Raji (cell line): ENCODE measurements around the gene CROCC2.

Source experiments
- POLR2A ChIP-seq: IDR thresholded peaks from 2 replicates; pipeline ENCODE4 v1.6.1; 2011; ENCODE audit warnings: low read depth, low read length, control low read depth; ENCODE audit not compliant: insufficient read depth

Gene CROCC2

GRCh38 chr2:240886023-240886565 lies 20.0 kb upstream of the CROCC2 start:
- no peak for TF ChIP-seq POLR2A

DNA sequence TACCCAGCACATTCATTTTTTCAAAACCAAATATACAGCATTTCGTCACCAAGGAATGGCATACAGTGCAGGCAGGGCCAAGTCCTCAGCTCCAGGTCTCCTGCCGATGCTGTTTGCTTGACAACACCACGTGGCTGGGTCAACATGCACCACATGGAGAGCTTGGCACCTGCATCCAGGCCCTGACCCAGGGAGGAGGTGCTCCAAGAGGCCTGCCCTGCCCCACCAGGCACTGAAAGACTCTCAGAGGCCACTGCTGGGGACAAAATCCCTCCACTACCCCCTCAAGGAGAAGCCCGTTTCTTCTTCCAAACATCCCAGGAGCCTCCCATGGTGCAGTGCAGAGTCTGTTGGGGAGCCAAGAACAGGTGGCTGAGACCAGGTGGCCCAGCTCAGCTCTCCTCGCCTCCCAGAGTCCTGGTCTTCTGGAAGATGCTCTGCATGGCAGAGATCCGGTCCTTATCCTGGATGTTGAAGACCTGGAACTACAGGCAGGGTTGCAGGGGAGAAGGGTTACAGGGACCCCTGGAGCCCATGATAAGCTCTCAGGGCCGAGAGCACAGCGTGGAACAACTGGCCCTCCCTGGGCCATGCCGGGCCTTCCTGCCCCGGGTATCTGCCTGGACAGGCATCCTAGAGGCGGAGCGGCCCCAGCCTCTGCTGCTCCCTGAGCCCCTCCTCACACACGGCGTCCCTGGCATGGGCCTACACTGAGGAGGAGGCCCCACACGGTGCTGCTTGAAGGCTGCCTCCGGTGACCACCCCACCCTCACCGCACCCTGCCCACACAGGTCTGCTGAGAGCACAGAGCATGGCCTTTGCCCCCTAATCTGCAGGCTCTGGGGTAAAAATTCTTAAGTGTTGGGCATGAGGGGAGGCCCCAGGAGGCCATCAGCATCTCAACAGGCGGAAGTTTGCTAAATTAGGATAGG lies 19.2 kb upstream of the CROCC2 start:
- TF ChIP-seq POLR2A, result no peak

GRCh38 chr2:240887631-240888030 lies 18.5 kb upstream of the CROCC2 start:
- no peak for TF ChIP-seq POLR2A

DNA sequence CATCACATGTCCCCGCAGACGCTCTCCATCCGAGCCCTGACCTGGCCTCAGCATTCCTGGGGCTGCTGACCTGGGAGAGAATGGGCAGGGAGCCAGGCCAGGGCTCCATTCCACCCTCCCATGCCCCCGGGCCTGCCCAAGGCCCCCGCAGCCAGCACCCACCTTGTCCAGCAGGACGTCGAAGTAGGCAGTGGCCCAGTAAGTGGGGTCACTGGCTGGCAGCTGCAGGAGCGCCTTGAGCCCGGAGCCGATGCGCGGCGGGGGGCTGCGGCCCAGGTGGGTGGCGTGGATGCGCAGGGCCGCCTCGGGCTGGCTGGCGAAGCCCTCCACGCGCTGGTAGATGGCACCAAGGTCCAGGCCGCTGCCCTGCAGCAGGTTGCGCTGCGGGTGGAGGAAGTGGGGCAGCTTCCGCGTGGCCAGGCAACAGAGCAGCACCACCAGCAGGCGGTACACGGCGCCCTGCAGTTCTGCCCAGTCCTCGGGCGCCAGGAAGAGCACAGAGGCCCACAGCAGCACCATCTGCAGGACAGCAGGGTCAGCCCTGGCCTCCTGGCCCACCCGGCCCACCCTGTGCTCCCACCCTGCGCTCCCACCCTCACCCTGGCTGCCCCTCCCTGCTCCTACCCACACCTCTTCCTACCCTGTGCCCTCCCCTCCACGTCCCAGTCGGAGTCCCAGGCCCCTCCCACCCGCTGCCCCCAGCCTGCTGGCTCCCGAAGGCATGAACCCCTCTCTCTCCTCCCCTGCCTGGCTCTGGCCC lies 17.8 kb upstream of the CROCC2 start:
- TF ChIP-seq POLR2A, result no peak

DNA sequence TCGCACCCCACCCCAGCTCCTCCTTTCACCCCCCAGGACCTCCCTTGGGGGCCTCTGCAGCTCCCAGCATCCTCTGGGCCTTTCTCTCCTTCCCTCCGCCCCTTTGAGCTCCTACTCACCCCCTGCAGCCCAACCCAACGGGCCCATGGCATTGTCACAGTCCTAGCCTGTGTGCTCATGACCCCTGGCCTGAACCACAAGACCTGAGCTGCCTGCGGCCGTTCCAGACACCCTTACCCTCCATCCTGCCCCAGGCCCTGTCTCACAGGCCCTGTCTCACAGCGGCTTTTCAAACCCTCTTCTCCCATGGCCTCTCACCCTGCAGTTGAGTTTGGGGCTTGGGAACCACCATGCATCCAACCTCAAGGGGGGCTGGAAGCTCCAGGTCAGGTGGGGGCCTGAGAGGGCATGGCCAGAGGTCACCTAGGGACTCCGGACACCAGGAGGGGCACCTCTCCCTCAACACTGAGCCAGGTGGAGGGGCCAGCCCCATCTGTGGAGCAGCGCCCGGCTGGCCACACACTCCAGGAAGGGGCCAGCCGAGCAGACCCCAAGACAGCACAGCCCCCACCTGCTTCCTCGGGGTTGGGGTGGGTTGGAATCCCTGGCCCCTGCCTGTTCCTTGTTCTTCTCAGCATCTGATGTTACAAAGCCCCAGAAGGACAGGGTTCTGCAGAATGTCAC lies 17.1 kb upstream of the CROCC2 start:
- no peak for TF ChIP-seq POLR2A

- no peak for TF ChIP-seq POLR2A
Observed at GRCh38 chr2:240889601-240890560, 16.3 kb upstream of the CROCC2 start.

DNA sequence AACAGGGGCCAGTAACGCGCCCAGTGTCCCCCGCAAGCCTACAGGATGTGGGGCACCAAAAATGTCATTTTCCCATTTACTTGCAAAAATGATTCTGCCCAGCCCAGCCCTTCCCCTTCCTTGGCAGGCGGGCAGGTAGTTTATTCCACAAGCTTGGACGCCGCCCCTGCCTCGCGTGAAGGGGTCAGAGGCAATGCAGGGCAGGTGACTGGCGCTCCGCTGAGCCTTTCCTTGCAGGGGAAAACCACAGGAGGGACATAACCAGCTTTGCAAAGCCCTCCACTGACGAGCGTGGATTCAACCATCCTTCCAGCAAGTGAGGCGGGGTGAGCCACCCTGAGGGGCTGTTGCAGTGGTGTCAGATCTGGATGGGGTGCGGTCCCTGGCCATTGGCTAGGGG lies 15.4 kb upstream of the CROCC2 start:
- TF ChIP-seq POLR2A, result no peak

DNA sequence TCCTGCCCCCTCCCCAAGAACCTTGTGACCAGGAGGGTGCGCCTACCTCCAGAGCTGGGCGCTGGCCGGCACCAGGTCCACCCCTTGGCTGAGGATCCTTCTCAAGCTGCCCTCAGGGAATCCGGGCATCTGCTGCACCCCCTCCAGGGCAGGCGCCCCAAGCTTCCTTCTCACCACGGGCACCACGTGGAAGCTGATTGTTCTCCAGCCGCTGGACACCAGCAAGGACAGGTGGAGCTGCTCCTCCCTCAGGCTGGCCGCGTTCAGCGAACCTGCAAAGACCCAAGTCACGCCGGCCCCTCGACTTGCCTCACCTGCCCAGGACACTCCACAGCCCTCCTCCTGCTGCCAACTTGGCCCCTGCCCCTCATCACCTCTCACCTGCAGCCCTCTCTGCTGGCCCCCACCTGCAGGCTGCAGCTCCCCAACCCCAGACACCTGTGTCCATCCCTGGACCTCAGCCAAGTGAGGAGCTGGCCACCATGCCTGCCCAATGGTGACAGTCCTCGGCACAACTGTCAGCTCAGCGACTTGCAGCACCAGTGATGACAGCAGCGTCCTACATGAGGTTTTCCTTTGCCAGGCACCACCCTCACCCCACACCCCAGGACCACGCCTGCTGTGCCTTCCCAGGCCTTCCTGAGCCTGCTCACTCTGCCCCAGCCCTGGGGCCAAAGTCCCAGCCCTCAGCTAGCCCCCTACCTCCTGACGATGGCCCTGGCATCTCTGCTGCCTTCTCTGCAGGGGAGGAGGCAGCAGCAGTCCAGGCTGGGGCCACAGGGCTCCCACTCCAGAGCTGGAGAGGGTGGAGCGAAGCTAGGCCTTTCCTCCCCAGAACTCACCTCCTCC lies 14.4 kb upstream of the CROCC2 start:
- no peak for TF ChIP-seq POLR2A

DNA sequence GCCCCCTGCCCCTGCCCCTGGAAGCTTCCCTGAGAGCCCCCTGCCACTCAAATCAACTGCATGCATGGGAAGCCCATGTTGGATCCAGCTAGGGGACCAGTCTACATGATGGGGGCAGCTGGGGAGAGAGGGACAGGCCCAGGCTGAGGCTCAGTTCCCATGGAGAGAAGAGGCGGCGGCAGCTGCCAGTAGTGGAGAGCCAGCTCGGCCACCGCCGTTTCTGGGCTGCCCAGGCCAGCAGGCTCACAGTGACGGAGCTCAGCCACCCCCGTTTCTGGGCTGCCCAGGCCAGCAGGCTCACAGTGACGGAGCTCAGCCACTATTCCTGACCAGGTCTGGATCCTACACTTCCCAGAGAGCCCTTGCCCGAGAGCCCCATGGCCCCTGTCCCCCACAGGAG lies 13.8 kb upstream of the CROCC2 start:
- no peak for TF ChIP-seq POLR2A

- no peak for TF ChIP-seq POLR2A
Observed at GRCh38 chr2:240892925-240893324, 13.2 kb upstream of the CROCC2 start.

DNA sequence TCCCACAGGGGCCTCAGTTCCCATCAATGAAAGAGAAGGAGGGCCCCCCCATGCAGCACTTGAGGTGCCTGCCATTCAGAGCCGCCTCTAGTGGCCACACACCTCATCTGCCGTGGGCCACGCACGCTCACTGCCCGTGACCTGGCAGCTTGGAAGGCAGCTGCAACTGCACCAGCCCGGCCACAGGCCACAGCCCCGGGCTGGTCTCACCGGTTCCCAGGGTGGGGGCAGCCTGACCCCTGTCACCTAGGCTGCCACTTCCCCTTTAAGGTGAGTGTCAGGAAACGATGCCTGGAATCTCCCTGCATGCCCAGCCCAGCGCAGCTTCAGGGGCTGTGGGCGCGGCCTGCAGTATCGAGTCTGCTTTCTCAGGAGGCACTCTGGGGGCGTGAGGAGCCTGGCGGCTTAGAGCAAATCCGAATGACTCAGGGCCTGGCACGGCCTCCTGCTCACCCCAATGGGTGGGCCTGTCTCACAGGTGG lies 12.7 kb upstream of the CROCC2 start:
- no peak for TF ChIP-seq POLR2A

GRCh38 chr2:240894006-240894405 lies 12.1 kb upstream of the CROCC2 start:
- TF ChIP-seq POLR2A, result no peak
